ENCODE data around the gene ZNF473. TPM values are rescaled to one million over a fixed set of nuclear protein-coding genes. Genes with fewer than 3 reads are reported as not detected.

Gene ZNF473
- total RNA-seq, 1 donor from 2014 or later: 9.7 TPM

DNA sequence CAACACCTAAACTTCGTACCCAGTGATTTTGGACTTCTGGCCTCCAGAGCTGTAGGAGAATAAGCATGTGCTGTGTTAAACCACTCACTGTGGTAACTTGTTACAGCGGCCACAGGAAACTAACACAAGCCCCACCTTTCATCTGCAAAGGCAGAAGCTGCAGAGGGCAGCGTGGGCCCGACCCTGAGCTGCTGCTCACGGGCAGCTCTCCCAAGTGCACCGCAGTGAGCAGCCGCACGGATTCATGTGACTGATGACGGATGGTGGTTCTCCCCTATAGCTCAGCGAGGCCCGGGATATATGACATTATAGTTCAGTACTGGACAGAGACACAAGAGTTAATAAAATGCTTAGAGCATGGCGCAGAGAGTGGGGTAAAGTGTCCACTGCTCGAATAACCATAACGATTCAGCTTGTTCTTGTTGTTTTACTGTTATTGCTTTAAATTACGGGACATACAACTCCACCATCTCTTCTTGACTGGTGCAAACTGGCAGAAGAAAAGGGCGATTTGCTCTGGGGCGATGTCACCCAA is 22.5 kb upstream of the ZNF473 start:
- DNase-seq (ENCODE audit: low read depth): no peak

DNA sequence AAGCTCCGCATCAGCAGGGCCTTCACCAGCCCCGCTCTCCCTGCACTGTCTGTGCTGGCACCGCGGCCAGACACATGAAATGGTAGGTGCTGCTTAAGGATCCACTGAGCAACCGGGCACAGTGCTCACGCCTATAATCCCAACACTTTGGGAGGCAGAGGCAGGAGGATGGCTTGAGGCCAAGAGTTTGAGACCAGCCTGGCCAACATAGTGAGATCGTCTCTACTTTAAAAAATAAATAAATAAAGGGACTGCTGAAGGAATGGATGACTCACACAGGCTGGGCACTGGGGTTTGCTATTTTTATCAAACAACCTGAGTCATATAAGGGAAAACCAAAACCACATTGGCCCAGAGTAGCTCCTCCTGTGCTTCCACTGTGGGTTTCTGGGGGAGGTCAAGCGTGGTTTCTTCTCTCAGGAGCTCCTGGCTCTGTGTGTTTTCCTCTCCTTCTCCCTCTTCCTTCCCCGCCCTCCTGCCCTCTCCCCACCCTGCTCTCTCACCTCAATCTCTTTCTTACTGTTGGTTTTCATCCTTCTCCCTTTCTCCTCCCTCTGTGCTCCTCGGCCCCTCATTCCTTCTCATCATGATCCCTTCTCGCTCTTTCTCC is 21.9 kb upstream of the ZNF473 start:
- peak; percentile 97 for DNase-seq (ENCODE audit: low read depth)

DNA sequence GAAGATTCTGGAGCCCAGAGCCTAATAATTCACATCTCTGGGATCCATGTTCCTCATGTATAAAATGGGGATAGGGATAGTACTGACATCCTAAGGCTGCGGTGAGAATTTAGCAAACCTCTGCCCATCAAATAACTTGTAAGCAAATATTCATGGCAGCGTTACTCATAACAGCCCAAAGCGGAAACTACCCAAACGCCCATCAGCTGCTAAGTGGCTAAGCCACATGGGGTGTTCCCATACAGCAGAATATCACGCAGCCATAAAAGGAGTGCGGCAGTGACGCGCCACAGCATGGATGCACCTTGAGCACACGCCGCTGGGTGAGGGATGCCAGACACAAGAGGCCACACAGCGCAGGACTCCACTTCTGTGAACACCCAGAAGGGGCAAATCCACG is 20.4 kb upstream of the ZNF473 start:
- DNase-seq (ENCODE audit: low read depth): peak; percentile 44

DNA sequence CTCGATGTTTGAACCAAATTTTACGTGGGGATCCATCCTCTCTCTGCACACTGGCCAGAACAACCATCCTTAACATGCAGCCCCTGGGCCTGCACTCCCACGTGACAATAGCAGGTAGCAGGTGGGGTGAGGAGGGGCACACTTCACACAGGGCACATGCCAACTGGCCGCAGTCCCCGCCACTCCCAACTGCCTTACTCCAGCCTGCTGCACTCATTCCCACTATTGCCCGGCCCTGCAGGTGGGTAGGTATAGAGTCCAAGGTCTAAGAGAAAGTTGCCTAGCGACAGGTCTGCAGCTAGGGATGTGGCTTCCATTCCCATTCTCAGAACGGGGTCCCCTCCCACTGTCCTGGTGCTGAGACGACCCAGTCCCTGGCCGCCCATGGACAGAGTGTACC is 18.6 kb upstream of the ZNF473 start:
- DNase-seq (ENCODE audit: low read depth): no peak

DNA sequence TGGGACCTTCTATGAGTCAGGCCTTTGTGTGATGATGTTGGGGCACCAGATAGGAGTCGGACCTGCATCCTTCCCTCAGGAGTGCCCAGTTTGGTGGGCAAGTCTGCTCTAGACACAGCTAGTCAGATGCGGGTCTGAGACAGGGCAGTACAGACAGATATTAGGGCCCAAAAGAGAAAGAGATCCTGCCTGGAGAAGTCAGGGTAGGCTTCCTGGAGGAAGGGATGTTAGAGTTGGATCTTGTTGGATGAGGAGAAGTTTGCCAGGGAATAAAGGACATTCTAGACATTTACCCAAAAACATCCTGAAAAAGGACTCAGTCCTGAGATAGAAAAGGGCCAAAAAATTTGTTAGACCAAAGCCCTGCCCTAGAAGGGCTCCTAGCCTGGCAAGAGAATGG is 17.9 kb upstream of the ZNF473 start:
- DNase-seq (ENCODE audit: low read depth): no peak

DNA sequence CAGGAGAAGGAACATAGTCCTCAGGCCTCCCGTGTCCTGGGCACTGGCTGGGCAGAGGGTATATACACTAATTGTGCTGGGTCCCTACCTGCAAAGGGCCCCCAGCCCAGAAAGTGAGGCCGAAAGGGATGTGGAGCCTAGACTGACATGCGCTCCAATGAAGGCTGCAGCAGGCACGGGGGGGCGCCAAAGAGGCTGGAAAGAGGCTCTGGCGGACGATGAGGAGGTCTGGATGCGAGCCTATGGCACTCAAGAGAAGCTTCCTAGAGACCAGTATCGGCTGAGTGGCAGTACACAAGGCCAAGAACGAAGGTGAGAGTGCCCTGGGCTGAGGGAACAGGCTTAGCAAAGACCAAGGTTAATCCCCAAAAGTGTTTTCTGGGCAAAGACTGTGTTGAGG is 17.3 kb upstream of the ZNF473 start:
- no peak for DNase-seq (ENCODE audit: low read depth)

DNA sequence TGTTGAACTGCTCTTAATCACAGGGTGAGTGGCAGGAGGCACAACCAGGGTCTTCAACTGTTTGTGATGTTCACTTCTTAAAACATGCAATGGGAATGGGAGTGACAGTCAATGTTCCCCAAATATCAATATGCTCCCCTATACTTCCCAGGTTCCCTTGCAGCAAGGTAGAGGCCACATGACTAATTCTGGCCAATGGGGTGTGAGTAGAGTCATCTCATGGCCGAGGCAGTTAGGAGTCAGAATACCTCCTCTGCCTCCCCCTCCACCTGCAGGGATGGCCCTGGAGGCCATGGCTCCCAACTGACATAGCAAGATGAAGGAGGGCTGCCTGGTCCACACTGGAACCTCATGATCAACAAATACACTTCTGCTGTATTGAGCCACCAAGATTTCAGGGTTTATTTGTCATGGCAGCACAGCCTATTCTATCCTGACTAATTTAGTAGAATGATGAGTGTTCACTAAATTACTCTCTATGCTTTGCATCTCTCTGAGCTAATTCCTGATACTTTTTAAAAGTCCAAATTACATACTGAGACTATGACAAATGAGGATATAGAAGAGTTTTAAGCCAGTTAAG is 9.5 kb upstream of the ZNF473 start:
- no peak for DNase-seq (ENCODE audit: low read depth)

DNA sequence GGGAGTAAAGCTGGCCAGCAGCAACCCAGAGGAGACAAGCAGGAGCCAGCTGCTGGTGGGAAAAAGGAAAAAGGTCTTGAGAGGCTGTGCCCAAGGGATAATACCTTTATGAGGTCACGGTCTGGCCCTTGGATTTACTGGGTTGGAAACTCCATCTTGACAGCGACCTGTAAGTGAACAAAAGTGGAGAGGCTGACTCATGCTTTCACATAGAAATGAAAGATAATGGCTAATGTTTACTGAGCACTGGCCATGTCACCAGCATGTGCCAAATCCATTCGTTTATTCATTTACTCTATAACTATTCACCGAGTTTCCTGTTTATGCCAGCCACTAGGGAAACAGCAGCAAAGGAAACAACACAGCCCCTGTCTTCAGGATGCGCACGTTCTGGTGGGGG is 5.3 kb upstream of the ZNF473 start:
- no peak for DNase-seq (ENCODE audit: low read depth)

DNA sequence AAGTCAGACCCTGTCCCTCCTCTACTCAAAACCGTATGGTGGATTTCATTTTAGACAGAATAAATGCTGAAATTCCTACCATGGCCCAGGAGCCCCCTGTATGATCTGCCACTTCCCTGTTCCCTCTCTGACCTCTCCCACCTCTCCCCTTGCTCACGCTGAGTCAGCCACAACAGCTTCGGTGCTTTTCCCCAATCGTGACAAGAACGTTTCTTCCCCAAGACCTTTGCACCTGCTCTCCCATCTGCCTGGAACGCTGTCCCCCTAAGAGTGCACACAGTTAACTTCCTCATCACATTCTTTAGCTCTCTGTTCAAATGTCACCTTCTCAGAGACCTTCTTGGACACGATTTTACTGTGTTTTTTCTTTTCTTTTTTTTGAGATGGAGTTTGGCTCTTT is 3.0 kb upstream of the ZNF473 start:
- no peak for DNase-seq (ENCODE audit: low read depth)

DNA sequence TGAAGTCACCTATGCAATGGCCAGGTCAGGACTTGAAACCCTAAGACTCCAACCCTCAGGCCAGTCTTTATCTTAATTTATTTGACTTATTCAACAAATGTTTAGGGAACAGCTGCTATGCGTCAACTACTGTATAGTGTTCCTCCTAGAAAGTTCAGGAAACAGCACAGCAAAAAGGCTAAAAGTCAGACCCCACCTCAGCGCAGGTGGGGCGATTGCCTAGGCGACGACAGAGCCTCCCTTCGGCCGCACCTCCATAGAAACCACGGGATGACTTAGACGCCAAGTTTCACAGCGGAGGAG is 1.1 kb upstream of the ZNF473 start:
- no peak for DNase-seq (ENCODE audit: low read depth)

DNA sequence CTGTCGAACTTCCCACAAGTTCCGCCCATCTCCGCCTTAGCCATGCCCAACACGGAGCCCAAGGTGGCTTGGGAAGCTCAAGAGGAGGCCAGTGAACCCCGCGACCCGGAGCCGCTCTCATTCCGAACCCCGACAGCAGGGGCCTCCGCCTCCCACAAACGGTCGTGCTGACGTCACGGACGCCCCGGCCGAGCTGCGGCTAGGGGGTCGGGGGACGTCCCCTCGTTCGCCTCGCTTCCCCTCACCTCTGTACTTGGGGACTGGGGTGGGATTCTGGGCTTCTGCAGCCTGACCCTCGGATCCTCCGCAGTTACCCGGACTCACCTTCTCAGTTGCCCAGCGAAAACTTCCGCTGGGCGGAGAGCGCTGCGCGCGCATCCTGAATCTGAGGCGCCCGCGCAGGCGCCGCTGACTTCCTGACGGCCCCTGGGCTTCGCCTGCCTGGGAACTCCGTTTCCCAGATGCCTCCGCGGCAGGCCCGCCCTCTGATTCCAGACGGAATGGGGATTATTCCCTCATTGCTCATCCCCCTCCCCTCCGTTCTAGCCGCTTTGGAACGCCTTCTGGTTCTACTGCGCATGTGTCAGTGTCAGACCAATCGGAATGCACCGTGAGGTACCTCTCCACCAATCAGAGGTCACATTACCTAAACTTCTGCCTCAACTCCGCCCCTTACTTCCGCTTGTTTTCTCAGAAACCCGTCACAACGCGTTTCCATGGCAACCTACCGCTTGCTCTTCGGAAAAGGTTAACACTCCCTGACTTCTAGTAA is 597 bp upstream of the ZNF473 start, which contains the start of gene VRK3:
TSS of gene VRK3 (minus strand) at position 351 of the 772 bp plus-strand sequence. CDS start 9,210 bp downstream, outside the sequence.
- DNase-seq (ENCODE audit: low read depth): peak; percentile 100

DNA sequence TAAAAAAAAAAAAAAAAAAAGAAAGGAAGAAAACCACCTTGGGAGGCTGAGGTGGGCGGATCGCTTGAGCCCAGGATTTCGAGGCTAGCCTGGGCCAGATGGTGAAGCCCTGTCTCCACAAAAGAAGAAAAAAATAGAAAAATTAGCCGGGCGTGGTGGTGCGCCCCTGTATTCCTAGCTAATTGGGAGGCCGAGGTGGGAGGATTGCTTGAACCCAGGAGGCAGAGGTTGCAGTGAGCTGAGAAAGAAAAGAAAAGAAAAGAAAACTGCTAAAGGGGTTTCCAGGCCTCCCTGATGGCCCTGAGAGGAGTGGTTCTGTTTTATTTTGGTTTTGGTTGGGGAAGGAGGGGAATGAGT is 723 bp downstream of the ZNF473 start:
- DNase-seq (ENCODE audit: low read depth): no peak

DNA sequence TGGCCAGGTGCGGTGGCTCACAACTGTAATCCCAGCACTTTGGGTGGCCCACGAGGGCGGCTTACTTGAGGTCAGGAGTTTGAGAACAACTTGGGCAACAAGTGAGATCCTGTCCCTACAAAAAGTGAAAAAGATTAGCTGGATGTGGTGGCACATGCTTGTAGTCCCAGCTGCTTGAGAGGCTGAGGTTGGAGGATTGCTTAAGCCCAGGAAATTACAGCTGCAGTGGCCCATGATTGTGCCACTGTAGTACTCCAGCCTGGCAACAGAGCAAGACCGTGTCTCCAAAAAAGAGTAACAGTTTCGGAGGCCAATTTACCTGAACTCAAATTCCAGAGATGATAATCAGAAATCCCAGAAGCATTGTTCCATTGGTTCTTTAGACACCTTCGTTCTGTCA is 4.4 kb downstream of the ZNF473 start:
- no peak for DNase-seq (ENCODE audit: low read depth)

DNA sequence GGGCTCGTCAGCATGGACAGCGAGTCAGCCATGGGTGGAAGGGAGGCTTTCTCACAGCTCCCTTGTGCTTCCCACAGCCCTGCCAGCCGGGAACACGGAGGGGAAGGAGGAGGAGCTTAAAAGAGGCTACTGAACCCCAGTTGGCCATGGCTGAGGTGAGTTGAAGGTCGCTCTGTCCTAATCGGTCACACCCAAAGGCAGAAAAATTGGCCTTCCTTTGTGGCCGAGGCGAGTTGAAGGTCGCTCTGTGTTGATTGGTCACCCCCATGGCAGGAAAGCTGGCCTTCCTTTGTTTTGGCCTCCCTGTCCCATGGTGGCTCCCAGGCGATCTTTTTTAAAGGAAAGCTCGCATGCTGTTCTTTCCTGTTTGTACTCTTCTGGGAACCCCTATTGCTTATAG is 5.1 kb downstream of the ZNF473 start:
- DNase-seq (ENCODE audit: low read depth): no peak

DNA sequence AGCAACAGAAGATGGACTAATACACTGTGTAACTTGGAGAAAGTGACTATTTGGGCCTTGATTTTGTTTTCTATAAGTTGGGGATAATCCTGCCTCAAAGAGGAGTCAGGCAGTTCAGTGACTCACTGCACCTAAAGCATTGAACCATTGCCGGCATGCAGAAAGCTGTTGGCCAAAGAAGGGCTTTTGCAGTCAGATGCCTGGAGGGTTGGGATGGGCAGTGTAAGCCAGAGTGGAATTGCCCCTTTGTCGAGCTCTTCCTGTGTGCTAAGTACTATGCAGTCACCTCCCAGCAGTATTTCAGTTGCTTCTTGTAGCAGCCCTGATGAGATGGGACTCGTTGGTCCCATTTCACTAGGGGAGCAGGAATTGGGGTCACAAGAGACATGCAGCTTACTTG is 11.1 kb downstream of the ZNF473 start:
- no peak for DNase-seq (ENCODE audit: low read depth)

DNA sequence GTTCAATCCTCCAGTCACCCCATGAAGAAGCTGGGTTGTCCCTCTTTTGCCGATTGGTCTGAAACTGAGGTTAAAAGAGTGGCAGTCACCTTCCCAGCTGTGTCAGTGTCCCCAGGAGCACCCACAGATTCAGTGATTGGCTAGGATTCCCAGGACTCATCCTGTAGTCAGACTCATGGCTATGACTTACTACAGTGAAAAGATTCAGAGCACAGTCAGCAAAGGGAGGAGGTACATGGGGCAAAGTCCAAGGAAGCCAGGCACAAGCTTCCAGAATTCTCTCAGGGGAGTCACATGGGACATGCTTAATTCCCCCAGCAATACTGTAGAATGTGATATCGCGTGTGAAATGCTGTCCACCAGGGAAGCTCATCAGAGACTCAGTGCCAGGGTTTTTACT is 14.2 kb downstream of the ZNF473 start:
- DNase-seq (ENCODE audit: low read depth): no peak

DNA sequence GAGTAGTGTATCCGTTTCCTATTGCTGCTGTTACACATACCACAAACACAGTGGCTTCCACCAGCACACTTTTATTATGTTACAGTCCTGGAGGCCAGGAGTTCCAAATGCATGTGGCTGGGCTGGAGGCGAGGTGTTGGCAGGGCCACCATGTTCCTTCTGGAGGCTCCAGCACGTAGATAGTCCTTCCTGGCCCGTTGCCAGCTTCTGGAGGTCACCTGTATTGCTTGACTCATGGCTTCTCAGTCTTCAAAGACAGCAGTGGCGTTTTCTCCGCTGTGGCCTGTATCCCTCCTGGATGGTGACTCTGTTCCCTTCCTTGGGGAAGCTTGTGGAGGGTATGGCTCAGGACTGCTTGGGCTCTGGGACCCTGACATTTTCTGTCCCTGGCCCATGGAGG is 15.2 kb downstream of the ZNF473 start:
- no peak for DNase-seq (ENCODE audit: low read depth)

DNA sequence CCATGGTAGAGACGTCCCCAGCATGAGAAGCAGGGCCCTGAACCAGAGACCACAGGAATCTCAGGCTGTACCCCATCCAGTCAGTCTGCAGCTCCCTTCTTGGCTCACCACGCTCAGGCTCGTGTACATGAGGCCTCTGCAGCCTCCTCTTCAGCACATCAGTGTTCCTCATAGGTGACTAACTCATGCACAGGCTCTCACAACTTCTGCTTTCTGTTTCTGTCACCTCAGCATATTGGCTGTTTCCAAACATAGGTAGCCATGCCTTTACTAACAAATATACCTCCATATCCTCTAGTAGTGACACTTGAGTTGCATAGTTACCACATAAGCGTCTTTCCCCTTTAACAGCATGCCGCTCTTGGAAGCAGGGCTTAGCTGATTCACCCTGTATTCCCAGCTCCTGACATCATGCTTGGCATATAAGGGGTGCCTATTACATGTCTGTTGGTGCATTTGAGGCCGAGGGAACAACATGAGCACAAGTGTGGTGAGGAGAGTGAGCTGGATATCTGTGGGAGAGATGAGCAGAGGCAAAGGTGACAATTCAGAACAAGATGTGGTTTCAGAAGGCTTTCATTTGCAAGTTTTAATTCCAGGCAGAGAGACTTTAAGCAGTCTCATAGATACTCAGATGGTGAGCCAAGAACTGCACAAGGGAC is 16.7 kb downstream of the ZNF473 start:
- no peak for DNase-seq (ENCODE audit: low read depth)

DNA sequence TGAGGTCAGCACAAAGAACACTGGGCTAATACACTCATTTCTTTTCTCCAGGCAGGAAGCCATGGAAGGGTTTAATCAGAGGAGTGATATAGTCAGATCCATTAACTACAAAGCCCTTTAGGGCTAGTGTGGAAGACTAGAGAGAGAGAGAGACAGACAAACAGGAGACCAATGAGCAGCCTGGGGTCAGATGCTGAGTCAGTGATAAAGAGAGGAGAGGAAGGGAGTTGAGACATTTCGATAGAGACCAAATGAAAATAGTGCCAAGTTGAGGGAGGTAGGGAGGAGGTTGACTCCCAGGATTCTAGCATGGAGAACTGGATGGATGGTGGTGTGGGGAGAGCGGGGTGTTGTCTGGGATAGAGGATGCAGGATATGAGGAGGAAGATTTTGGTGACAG is 18.2 kb downstream of the ZNF473 start:
- no peak for DNase-seq (ENCODE audit: low read depth)

DNA sequence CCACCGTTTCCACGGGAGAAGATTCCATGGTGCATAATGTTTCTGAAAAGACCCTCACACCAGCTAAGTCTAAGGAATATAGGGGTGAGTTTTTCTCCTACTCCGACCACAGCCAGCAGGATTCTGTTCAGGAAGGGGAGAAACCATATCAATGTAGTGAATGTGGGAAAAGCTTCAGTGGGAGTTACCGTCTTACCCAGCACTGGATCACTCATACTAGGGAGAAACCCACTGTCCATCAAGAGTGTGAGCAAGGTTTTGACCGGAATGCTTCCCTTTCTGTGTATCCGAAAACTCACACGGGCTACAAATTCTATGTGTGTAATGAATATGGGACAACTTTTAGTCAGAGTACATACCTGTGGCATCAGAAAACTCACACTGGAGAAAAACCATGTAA is 19.1 kb downstream of the ZNF473 start:
- DNase-seq (ENCODE audit: low read depth): no peak

DNA sequence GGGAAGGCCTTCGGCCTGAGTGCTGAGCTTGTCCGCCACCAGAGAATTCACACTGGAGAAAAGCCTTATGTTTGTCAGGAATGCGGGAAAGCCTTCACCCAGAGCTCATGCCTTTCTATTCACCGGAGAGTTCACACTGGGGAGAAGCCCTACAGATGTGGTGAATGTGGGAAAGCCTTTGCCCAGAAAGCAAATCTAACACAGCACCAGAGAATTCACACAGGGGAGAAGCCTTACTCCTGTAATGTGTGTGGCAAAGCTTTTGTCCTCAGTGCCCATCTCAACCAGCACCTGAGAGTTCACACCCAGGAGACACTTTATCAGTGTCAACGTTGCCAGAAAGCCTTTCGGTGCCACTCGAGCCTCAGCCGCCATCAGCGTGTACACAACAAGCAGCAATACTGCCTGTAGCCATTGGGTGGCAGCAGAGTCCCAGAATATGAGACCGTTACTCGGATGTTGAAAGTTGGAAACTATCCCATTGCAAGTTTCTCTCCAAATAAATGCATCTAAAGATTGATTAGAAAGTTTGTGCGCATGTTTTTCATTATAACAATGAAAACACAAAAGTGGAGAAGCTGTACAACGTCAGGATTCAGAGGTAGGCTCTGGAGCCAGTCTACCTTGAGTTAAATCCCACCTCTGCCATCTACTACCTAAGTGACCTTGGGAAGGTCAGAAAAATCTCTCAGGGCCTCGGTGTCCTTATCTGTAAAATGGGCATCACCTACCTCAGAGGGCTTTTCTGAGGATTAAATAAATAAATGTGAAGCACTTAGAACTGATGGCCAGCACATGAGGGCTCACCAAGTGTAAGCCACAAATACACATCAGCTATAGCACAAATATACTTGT is 21.1 kb downstream of the ZNF473 start:
- no peak for DNase-seq (ENCODE audit: low read depth)

Data from myocyte (in vitro differentiated cells).